ENCODE measurements around the gene SLC40A1. TPM values are rescaled to one million over a fixed set of nuclear protein-coding genes. Genes with fewer than 3 reads are reported as not detected.

Gene SLC40A1
- total and polyA plus RNA-seq, 2 of the 8 experiments (the other 6 are each of a cell fraction or from before 2014, with no cell fraction given) = 0.03 TPM; not detected in 1

DNA sequence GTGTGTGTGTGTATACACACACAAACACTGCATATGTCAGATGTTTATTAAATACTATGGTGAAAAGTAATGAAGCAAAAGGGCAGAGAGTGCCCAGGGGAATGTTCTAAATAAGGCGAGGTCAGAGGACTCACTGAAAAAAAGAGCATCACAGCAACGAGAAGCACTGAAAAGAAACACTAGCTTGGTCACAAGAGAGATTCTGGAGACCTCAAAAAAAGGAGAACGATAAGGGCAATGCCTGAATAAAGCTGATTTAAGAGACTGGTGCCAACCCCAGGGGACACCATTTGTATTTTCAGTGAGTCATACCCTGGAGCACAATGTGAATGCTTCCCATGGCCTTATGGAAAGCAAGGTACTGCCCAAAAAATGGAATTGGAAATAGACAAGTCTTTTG is 14.5 kb downstream of the SLC40A1 start (continued):
- TF ChIP-seq CEBPB (IDR thresholded peaks at IDR 0.05; ENCODE audit: low read depth, low read length) (no peak), RNF2 (IDR thresholded peaks at IDR 0.05; ENCODE audit: borderline replicate concordance, low read depth, low read length, missing control alignments, poor library complexity, severe bottlenecking) (no peak)

All from H1 (cell line).